Keratinocyte (primary cell): ENCODE data around the gene ZC3H13. TPM values are rescaled to one million over a fixed set of nuclear protein-coding genes. Genes with fewer than 3 reads are reported as not detected.

Experiments
- DNase-seq: peaks from one replicate; pipeline ENCODE4 v3.0.0-alpha.2; 2011; ENCODE audit warnings: low read depth, missing footprints, low spot score
- FAIRE-seq: peaks from 2 replicates; lab custom pipeline; 2011; peaks lifted over from hg19 to GRCh38; lab: Jason Lieb, UNC
- H2AFZ ChIP-seq: 2 replicates; pipeline ENCODE4 v1.6.0; 2012; ENCODE audit warnings: low read length, control low read depth, inconsistent platforms; ENCODE audit not compliant: control insufficient read depth
- H3K27ac ChIP-seq: 2 replicates; pipeline ENCODE4 v1.5.1; 2011; ENCODE audit warnings: low read length; ENCODE audit not compliant: control insufficient read depth, insufficient read depth
- H3K27me3 ChIP-seq: 3 replicates; pipeline ENCODE4 v1.6.0; 2011; ENCODE audit warnings: low read length; ENCODE audit not compliant: control insufficient read depth, insufficient read depth; ENCODE audit errors: extremely low read depth
- H3K36me3 ChIP-seq, 2 experiments: 2 replicates in 1 of 2; 3 replicates in 1 of 2; pipeline ENCODE4 v1.5.1; 2011; ENCODE audit warnings: low read length in 2 of 2, mild to moderate bottlenecking in 1 of 2; ENCODE audit not compliant: control insufficient read depth in 2 of 2, insufficient read depth in 2 of 2; ENCODE audit errors: extremely low read depth in 1 of 2
- H3K4me1 ChIP-seq: 3 replicates; pipeline ENCODE4 v1.5.1; 2011; ENCODE audit warnings: low read length; ENCODE audit not compliant: control insufficient read depth, insufficient read depth; ENCODE audit errors: extremely low read depth
- H3K4me2 ChIP-seq: 3 replicates; pipeline ENCODE4 v1.6.0; 2011; ENCODE audit warnings: low read depth, low read length; ENCODE audit not compliant: control insufficient read depth, insufficient read depth; ENCODE audit errors: extremely low read depth
- H3K4me3 ChIP-seq, 3 experiments: fragments of 200-600 bp in 1 of 3; sonication (generic) in 1 of 3; 2 replicates in 2 of 3; 3 replicates in 1 of 3; pipeline ENCODE4 v1.5.1; 2011 to 2016; ENCODE audit warnings: low read length in 3 of 3, mild to moderate bottlenecking in 3 of 3, control low read depth in 2 of 3, inconsistent platforms in 1 of 3, low read depth in 1 of 3, mixed read lengths in 1 of 3, mixed run types in 1 of 3, moderate library complexity in 1 of 3; ENCODE audit not compliant: control insufficient read depth in 2 of 3, insufficient read depth in 2 of 3; ENCODE audit errors: extremely low read depth in 1 of 3
- H3K79me2 ChIP-seq: 2 replicates; pipeline ENCODE4 v1.6.0; 2012; ENCODE audit warnings: low read length; ENCODE audit not compliant: control insufficient read depth, insufficient read depth
- H3K9ac ChIP-seq: 3 replicates; pipeline ENCODE4 v1.6.0; 2011; ENCODE audit warnings: low read length; ENCODE audit not compliant: control insufficient read depth, insufficient read depth; ENCODE audit errors: extremely low read depth
- H3K9me1 ChIP-seq: 3 replicates; pipeline ENCODE4 v1.6.0; 2011; ENCODE audit warnings: low read length; ENCODE audit not compliant: control insufficient read depth, insufficient read depth; ENCODE audit errors: extremely low read depth
- H3K9me3 ChIP-seq: 2 replicates; pipeline ENCODE4 v1.5.1; 2012; ENCODE audit warnings: low read depth, low read length; ENCODE audit not compliant: control insufficient read depth
- H4K20me1 ChIP-seq: 3 replicates; pipeline ENCODE4 v1.6.0; 2011; ENCODE audit warnings: low read length; ENCODE audit not compliant: control insufficient read depth, insufficient read depth; ENCODE audit errors: extremely low read depth
- EZH2 ChIP-seq: IDR thresholded peaks from one replicate; pipeline ENCODE4 v1.6.1; 2012; ENCODE audit warnings: inconsistent platforms, mild to moderate bottlenecking, low read length, moderate library complexity
- dilution Hi-C: fragments of 300-500 bp; cut with MboI; formaldehyde crosslinking; loops from one replicate; pipeline ENCODE4 v1.7.0; 2020; ENCODE audit warnings: low sequenced_read_pairs; ENCODE audit not compliant: extremely low pct_ligation_motif_present
- polyA plus RNA-seq, 5 experiments: library from polyadenylated mRNA; depleted of rRNA in 3 of 5; stranded (reverse) in 3 of 5; stranded (forward) in 1 of 5; unstranded in 1 of 5; fragments of >200 nt; gene quantifications; 1 replicate in 1 of 5; 2 replicates in 3 of 5; 3 replicates in 1 of 5; pipeline versions ENCODE4 v1.2.1 to v1.2.3, GENCODE V29; 2011 to 2012; ENCODE audit warnings: missing spikeins in 2 of 5, low read depth in 1 of 5, low replicate concordance in 1 of 5
- TF ChIP-seq, protein P1 (sequence below), 3 experiments: IDR thresholded peaks in 1 of 3; conservative IDR thresholded peaks in 1 of 3; optimal IDR thresholded peaks in 1 of 3; 2 replicates in 2 of 3; 3 replicates in 1 of 3; pipeline versions ENCODE3 to v1.5.1; 2011; ENCODE audit warnings: low read length in 3 of 3, mild to moderate bottlenecking in 3 of 3, moderate library complexity in 2 of 3, control low read depth in 1 of 3, inconsistent platforms in 1 of 3; ENCODE audit not compliant: insufficient read depth in 2 of 3; ENCODE audit errors: extremely low read depth in 1 of 3

The ZC3H13 gene
- polyA plus RNA-seq, 1 donor (not counting 4 experiments of a cell fraction or from before 2014, with no cell fraction given) = 10.6 TPM

DNA sequence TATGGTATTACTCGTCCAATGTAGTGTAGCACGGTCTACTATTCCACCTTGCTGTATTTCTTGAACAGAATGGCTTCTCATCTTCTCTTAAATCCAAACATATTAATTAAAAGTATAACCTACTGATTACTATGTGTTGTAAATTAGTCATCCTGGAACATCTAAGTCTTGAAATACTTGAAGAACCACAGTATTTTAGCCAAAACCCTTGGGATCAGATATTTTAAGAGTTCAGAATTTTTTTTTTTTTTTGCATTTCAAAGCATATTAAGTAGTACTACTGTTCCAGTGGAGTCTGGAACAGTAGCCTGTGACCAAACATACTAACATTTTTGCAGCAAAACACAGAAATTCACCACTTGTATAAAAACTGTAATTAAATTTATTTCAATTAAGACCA, 30.1 kb downstream of the ZC3H13 start:
- DNase-seq (no peak), FAIRE-seq (no peak)
- Histone ChIP-seq H3K4me3 (no peak overlapping the region), H3K9me3 (no peaks in the 10 kb centered on the region), H3K4me1 (no peaks in the 10 kb centered on the region), H4K20me1 (no peaks in the 10 kb centered on the region), H3K79me2 (peaks cover 11% of the 10 kb centered on the region), H3K36me3 (peaks cover 4 to 7% of the 10 kb centered on the region in 2 experiments), H3K4me2 (no peak overlapping the region), H3K27ac (no peak overlapping the region), H3K9ac (no peak overlapping the region), H2AFZ (no peak overlapping the region), H3K27me3 (no peaks in the 10 kb centered on the region), H3K9me1 (no peaks in the 10 kb centered on the region)
- no peak for TF ChIP-seq EZH2
- TF ChIP-seq, protein P1, sequence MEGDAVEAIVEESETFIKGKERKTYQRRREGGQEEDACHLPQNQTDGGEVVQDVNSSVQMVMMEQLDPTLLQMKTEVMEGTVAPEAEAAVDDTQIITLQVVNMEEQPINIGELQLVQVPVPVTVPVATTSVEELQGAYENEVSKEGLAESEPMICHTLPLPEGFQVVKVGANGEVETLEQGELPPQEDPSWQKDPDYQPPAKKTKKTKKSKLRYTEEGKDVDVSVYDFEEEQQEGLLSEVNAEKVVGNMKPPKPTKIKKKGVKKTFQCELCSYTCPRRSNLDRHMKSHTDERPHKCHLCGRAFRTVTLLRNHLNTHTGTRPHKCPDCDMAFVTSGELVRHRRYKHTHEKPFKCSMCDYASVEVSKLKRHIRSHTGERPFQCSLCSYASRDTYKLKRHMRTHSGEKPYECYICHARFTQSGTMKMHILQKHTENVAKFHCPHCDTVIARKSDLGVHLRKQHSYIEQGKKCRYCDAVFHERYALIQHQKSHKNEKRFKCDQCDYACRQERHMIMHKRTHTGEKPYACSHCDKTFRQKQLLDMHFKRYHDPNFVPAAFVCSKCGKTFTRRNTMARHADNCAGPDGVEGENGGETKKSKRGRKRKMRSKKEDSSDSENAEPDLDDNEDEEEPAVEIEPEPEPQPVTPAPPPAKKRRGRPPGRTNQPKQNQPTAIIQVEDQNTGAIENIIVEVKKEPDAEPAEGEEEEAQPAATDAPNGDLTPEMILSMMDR (optimal IDR thresholded peaks at IDR 0.05 in 1 of 3, IDR thresholded peaks at IDR 0.05 in 1 of 3, conservative IDR thresholded peaks at IDR 0.05 in 1 of 3; ENCODE audit: extremely low read depth in 1 of 3, insufficient read depth in 2 of 3, low read length in 3 of 3) = no peak
- dilution Hi-C loops = no loop called here

DNA sequence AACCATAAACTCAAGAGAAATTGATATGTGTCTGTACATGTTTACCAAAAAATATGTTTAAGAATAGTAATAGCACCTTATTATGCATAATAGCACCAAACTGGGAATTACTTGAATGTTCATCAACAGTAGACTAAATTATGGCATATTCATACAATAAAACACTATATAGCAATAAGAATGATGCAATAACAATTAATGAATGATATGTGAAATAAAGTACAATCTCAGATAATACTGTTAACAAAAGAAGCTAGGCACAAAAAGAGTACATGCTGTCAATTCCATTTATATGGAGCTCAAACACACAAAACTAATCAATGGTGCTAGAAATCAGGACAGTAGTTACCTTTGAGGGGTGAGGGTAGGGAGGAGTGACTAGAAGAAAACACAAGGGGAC, 36.3 kb downstream of the ZC3H13 start:
- Histone ChIP-seq H3K4me1 (peaks cover 6% of the 10 kb centered on the region), H4K20me1 (no peaks in the 10 kb centered on the region), H2AFZ (no peak overlapping the region), H3K79me2 (no peaks in the 10 kb centered on the region), H3K4me3 (no peak overlapping the region), H3K9me1 (no peaks in the 10 kb centered on the region), H3K27ac (no peak overlapping the region), H3K9ac (no peak overlapping the region), H3K9me3 (no peaks in the 10 kb centered on the region), H3K4me2 (no peak overlapping the region), H3K36me3 (peaks cover 9 to 12% of the 10 kb centered on the region in 2 experiments), H3K27me3 (no peaks in the 10 kb centered on the region)
- TF ChIP-seq, protein P1 (optimal IDR thresholded peaks at IDR 0.05 in 1 of 3, IDR thresholded peaks at IDR 0.05 in 1 of 3, conservative IDR thresholded peaks at IDR 0.05 in 1 of 3; ENCODE audit: extremely low read depth in 1 of 3, insufficient read depth in 2 of 3, low read length in 3 of 3) = no peak
- no peak for TF ChIP-seq EZH2
- dilution Hi-C loops = no loop called here
- FAIRE-seq (no peak), DNase-seq (no peak)
